ENCODE data around the gene TDRD3.

GRCh38 chr13:60501236-60501635 is 104.2 kb downstream of the TDRD3 start:
- no peak for TF ChIP-seq CTCF (IDR thresholded peaks at IDR 0.05; ENCODE audit: borderline replicate concordance, extremely low read depth, low read length, poor library complexity, severe bottlenecking)
- no peak for TF ChIP-seq EZH2 (IDR thresholded peaks at IDR 0.05; ENCODE audit: borderline replicate concordance, low read depth, low read length, severe bottlenecking)

Data from DND-41 (cell line).